ENCODE measurements around the gene MARK1. TPM values are rescaled to one million over a fixed set of nuclear protein-coding genes. Genes with fewer than 3 reads are reported as not detected.

The MARK1 gene
- total and polyA plus RNA-seq, 2 of the 13 experiments (the other 11 are each of a cell fraction or from before 2014, with no cell fraction given) = not detected

DNA sequence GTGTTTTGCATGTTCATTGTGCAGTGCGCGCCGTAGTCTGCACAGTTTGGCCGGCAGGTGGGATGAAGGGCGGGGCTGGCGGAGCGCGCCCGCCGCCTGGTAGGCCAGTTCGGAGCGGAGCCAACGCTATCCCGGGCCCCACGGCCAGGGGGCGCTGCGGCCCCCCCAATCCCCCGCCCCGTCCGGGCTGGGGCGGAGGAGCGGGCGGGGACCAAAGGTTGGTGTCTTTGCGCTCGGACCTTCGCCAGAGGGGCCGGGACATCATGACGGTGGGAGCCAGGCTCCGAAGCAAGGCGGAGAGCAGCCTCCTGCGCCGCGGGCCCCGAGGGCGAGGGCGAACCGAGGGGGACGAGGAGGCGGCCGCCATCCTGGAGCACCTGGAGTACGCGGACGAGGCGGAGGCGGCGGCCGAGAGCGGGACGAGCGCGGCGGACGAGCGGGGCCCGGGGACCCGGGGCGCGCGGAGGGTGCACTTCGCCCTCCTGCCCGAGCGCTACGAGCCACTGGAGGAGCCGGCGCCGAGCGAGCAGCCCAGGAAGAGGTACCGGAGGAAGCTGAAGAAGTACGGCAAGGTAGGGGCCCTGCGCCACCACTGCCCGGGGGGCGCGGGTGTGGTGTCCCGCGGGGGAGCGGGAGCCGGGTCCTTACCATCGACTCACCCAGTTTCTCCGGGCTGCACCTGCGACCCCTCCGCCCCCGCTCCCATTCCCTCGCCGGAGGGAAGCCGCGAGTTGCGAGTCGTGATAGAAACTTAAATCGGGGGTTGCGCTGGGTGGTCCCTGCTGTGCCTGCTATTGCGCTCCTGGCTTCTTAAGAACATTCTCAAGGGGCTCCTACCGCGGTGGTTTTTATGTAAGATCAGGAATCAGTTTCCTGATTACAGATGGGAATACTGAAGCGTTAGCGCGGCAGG lies 162.5 kb downstream of the MARK1 start, which contains the start of gene C1orf115 (continued):
- TF ChIP-seq NCOA1 (CRISPR knock-in tag; IDR thresholded peaks at IDR 0.05) (no peak), STAG1 (CRISPR knock-in tag; IDR thresholded peaks at IDR 0.05) (peak; percentile 76), ZNF589 (CRISPR knock-in tag; conservative IDR thresholded peaks at IDR 0.05) (peak; percentile 75), ZNF224 (CRISPR knock-in tag; IDR thresholded peaks at IDR 0.05) (no peak), BCL6 (CRISPR knock-in tag; IDR thresholded peaks at IDR 0.05) (peak; percentile 42; the same call in 1 of the 2 replicates), TBP (CRISPR knock-in tag; IDR thresholded peaks at IDR 0.05) (no peak), NONO (IDR thresholded peaks at IDR 0.05) (no peak), NONO (CRISPR knock-in tag; conservative IDR thresholded peaks at IDR 0.05) (peak; percentile 95), ZNF501 (CRISPR knock-in tag; IDR thresholded peaks at IDR 0.05) (peak; percentile 85), ZSCAN22 (CRISPR knock-in tag; IDR thresholded peaks at IDR 0.05) (no peak), ZBTB20 (CRISPR knock-in tag; IDR thresholded peaks at IDR 0.05; ENCODE audit: borderline replicate concordance, low read depth) (no peak; the same call in 1 of the 2 replicates), PHF20 (CRISPR knock-in tag; IDR thresholded peaks at IDR 0.05) (peak; percentile 75), ZSCAN29 (CRISPR knock-in tag; conservative IDR thresholded peaks at IDR 0.05) (peak; percentile 55; the same call in 1 of the 2 replicates), ATF7-NPFF (CRISPR knock-in tag; IDR thresholded peaks at IDR 0.05; ENCODE audit: low read depth) (peak; percentile 88), ZNF75D (CRISPR knock-in tag; IDR thresholded peaks at IDR 0.05; ENCODE audit: borderline replicate concordance) (no peak), CBX5 (CRISPR knock-in tag; IDR thresholded peaks at IDR 0.05; ENCODE audit: borderline replicate concordance) (no peak)
- TF ChIP-seq, protein P1, sequence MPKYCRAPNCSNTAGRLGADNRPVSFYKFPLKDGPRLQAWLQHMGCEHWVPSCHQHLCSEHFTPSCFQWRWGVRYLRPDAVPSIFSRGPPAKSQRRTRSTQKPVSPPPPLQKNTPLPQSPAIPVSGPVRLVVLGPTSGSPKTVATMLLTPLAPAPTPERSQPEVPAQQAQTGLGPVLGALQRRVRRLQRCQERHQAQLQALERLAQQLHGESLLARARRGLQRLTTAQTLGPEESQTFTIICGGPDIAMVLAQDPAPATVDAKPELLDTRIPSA (CRISPR knock-in tag; IDR thresholded peaks at IDR 0.05; ENCODE audit: borderline replicate concordance) = no peak
- TF ChIP-seq, protein P2, sequence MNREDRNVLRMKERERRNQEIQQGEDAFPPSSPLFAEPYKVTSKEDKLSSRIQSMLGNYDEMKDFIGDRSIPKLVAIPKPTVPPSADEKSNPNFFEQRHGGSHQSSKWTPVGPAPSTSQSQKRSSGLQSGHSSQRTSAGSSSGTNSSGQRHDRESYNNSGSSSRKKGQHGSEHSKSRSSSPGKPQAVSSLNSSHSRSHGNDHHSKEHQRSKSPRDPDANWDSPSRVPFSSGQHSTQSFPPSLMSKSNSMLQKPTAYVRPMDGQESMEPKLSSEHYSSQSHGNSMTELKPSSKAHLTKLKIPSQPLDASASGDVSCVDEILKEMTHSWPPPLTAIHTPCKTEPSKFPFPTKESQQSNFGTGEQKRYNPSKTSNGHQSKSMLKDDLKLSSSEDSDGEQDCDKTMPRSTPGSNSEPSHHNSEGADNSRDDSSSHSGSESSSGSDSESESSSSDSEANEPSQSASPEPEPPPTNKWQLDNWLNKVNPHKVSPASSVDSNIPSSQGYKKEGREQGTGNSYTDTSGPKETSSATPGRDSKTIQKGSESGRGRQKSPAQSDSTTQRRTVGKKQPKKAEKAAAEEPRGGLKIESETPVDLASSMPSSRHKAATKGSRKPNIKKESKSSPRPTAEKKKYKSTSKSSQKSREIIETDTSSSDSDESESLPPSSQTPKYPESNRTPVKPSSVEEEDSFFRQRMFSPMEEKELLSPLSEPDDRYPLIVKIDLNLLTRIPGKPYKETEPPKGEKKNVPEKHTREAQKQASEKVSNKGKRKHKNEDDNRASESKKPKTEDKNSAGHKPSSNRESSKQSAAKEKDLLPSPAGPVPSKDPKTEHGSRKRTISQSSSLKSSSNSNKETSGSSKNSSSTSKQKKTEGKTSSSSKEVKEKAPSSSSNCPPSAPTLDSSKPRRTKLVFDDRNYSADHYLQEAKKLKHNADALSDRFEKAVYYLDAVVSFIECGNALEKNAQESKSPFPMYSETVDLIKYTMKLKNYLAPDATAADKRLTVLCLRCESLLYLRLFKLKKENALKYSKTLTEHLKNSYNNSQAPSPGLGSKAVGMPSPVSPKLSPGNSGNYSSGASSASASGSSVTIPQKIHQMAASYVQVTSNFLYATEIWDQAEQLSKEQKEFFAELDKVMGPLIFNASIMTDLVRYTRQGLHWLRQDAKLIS (CRISPR knock-in tag; IDR thresholded peaks at IDR 0.05) = no peak
- TF ChIP-seq, protein P3, sequence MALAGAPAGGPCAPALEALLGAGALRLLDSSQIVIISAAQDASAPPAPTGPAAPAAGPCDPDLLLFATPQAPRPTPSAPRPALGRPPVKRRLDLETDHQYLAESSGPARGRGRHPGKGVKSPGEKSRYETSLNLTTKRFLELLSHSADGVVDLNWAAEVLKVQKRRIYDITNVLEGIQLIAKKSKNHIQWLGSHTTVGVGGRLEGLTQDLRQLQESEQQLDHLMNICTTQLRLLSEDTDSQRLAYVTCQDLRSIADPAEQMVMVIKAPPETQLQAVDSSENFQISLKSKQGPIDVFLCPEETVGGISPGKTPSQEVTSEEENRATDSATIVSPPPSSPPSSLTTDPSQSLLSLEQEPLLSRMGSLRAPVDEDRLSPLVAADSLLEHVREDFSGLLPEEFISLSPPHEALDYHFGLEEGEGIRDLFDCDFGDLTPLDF (CRISPR knock-in tag; IDR thresholded peaks at IDR 0.05) = no peak; the same call in 1 of the 2 replicates
- TF ChIP-seq, protein P4, sequence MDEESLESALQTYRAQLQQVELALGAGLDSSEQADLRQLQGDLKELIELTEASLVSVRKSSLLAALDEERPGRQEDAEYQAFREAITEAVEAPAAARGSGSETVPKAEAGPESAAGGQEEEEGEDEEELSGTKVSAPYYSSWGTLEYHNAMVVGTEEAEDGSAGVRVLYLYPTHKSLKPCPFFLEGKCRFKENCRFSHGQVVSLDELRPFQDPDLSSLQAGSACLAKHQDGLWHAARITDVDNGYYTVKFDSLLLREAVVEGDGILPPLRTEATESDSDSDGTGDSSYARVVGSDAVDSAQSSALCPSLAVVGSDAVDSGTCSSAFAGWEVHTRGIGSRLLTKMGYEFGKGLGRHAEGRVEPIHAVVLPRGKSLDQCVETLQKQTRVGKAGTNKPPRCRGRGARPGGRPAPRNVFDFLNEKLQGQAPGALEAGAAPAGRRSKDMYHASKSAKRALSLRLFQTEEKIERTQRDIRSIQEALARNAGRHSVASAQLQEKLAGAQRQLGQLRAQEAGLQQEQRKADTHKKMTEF (CRISPR knock-in tag; IDR thresholded peaks at IDR 0.05) = peak; percentile 96; the same call in 1 of the 2 replicates
- TF ChIP-seq, protein P5, sequence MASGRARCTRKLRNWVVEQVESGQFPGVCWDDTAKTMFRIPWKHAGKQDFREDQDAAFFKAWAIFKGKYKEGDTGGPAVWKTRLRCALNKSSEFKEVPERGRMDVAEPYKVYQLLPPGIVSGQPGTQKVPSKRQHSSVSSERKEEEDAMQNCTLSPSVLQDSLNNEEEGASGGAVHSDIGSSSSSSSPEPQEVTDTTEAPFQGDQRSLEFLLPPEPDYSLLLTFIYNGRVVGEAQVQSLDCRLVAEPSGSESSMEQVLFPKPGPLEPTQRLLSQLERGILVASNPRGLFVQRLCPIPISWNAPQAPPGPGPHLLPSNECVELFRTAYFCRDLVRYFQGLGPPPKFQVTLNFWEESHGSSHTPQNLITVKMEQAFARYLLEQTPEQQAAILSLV (CRISPR knock-in tag; IDR thresholded peaks at IDR 0.05; ENCODE audit: borderline replicate concordance) = peak; percentile 79; the same call in 1 of the 2 replicates
